Aorta (tissue), 5 donors: Measurements from ENCODE around the gene FFAR1. TPM values are rescaled to one million over a fixed set of nuclear protein-coding genes. Genes with fewer than 3 reads are reported as not detected.

Source experiments
- ATAC-seq: fragments of 200-7000 bp; cut with Tn5 transposase; one replicate; pipeline ENCODE4 v1.9.1; 2022; ENCODE audit warnings: moderate library complexity; ENCODE audit not compliant: low FRiP score
- DNase-seq, 2 donors: peaks; one replicate each; pipeline ENCODE4 v3.0.0-alpha.2; 2020
- H3K27ac ChIP-seq, 2 donors: one replicate each; pipeline ENCODE4 v1.5.1; 2013; ENCODE audit warnings: low read length in 2 of 2, mild to moderate bottlenecking in 2 of 2, moderate library complexity in 2 of 2, control low read depth in 1 of 2, inconsistent platforms in 1 of 2, low read depth in 1 of 2
- H3K27me3 ChIP-seq, 2 donors: one replicate each; pipeline ENCODE4 v1.6.1; 2013; ENCODE audit warnings: control low read depth in 1 of 2, low read length in 1 of 2, mild to moderate bottlenecking in 1 of 2, moderate library complexity in 1 of 2; ENCODE audit not compliant: insufficient read depth in 2 of 2, control insufficient read depth in 1 of 2
- H3K36me3 ChIP-seq, 2 donors: one replicate each; pipeline ENCODE4 v1.6.1; 2013; ENCODE audit warnings: control low read depth in 1 of 2, low read length in 1 of 2, mild to moderate bottlenecking in 1 of 2; ENCODE audit not compliant: insufficient read depth in 2 of 2, control insufficient read depth in 1 of 2
- H3K4me1 ChIP-seq, 2 donors: one replicate each; pipeline ENCODE4 v1.6.1; 2013; ENCODE audit warnings: low read length in 2 of 2, control low read depth in 1 of 2, mild to moderate bottlenecking in 1 of 2, moderate library complexity in 1 of 2; ENCODE audit not compliant: insufficient read depth in 2 of 2, control insufficient read depth in 1 of 2
- H3K4me3 ChIP-seq, 2 donors: one replicate each; pipeline ENCODE4 v1.5.1; 2013; ENCODE audit warnings: low read length in 2 of 2, control low read depth in 1 of 2, mild to moderate bottlenecking in 1 of 2
- H3K9me3 ChIP-seq: one replicate; pipeline ENCODE4 v1.6.1; 2013; ENCODE audit warnings: mild to moderate bottlenecking, low read length; ENCODE audit not compliant: control insufficient read depth
- WGBS, 2 donors: extraction: QIAGEN DNeasy Blood & Tissue Kit; methylation state at CpG; one replicate each; pipeline ENCODE4 v1.1.7; 2013; 5-methylcytosine and 5-hydroxymethylcytosine counted together
- intact Hi-C, 2 donors: fragments of 100-400 bp; cut with DNase I; formaldehyde crosslinking; loops; one replicate each; pipeline versions ENCODE4 v1.14.2 to v1.15.0; 2022
- microRNA-seq, 2 donors: library from miRNA; unstranded; fragments of <30 nt; microRNA quantifications; one replicate each; pipeline ENCODE4 v1.2.0, GENCODE V29; 2020
- polyA plus RNA-seq, 2 donors: library from polyadenylated mRNA; stranded (reverse); fragments of 200-250 nt; gene quantifications; one replicate each; pipeline ENCODE4 v1.2.3, GENCODE V29; 2013
- total RNA-seq, 2 donors: library from RNA; stranded (reverse); fragmentation: NEBNext Ultra II Directional; extraction: Animal tissue kit (Norgen Biotek cat#: 25700); gene quantifications; one replicate each; pipeline ENCODE4 v1.2.1, GENCODE V29; 2021
- donor health status: healthy with polysubstance abuse.
- donor health status: Bipolar disorder and iron deficiency.
- donor health status: DM: no; HTN: no; CAD: no.
- donor health status: DM: no; HTN: no; CAD: no.
- donor health status: DM: yes; HTN: yes; CAD: no.

Gene FFAR1
- total and polyA plus RNA-seq, 4 donors: not detected

- no peaks in the 10 kb centered on the region for H3K9me3 ChIP-seq
- H3K27ac ChIP-seq: no peak overlapping the region
- no peaks in the 10 kb centered on the region for H3K4me1 ChIP-seq
Measured at GRCh38 chr19:35396240-35396885, 48.7 kb downstream of the FFAR1 start.

DNA sequence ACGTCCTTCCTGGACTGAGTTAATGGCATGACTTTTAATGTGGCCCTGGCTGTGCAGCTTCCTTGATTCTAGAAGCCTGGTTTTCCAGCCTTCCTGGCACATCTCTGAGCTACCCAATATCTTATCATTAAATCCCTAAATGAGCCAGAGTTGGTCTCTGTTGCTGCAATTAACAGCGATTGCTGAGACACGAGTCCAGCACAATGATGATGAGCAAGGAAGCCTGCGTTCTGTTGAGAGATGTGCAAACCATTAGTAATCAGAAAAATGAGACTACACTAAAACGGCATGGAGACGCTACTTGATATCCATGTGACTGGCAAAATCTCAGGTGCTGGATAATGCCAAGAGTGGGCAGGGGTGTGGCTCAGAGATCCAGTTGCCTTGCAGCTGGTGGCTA, 49.4 kb downstream of the FFAR1 start:
- WGBS, 2 donors: 80 to 81% methylated on average over 6 of the region's 6 CpGs
- Histone ChIP-seq H3K27me3 (no peaks in the 10 kb centered on the region), H3K4me3 (no peak overlapping the region), H3K36me3 (no peaks in the 10 kb centered on the region), H3K4me1 (no peaks in the 10 kb centered on the region), H3K27ac (no peak overlapping the region), H3K9me3 (no peaks in the 10 kb centered on the region)
- intact Hi-C loops: no loop called here
- ATAC-seq: no peak
- no peak for DNase-seq

More at GRCh38 chr19:35396240-35396885, 48.7 kb downstream of the FFAR1 start:
- Histone ChIP-seq H3K36me3 (no peaks in the 10 kb centered on the region), H3K27me3 (no peaks in the 10 kb centered on the region), H3K4me3 (no peak overlapping the region)
- DNase-seq: no peak
- ATAC-seq: no peak
- 88 to 89% methylated on average over 14 of the region's 14 CpGs for WGBS, 2 donors
- intact Hi-C loops: no loop called here

Small RNA genes lying within 50 kb of the gene (microRNA-seq; reads per million reads assigned to microRNA genes)
- 0 to 0.99 reads per million in 2 donors for gene MIR5196

Other genes starting within 250 kb of the FFAR1 start
- 1 to 10 TPM in 1 of 2 donors, under 1 TPM in 1; 0.49 to 1.2 TPM for gene FXYD3, start 232.1 kb upstream of the FFAR1 start, total RNA-seq
- 10 to 100 TPM in 1 of 2 donors, 1 to 10 TPM in 1; 7.4 to 77.6 TPM for gene FXYD3, start 232.1 kb upstream of the FFAR1 start, polyA plus RNA-seq
- 10 to 100 TPM; 17.5 TPM for gene LGI4, start 212.8 kb upstream of the FFAR1 start, total RNA-seq
- gene LGI4, start 212.8 kb upstream of the FFAR1 start, polyA plus RNA-seq: 10 to 100 TPM in 1 of 2 donors, 1 to 10 TPM in 1; 5.1 to 15.0 TPM
- gene FXYD1, start 209.1 kb upstream of the FFAR1 start, total RNA-seq: 100 to 1,000 TPM; 179 to 202 TPM
- gene FXYD1, start 209.1 kb upstream of the FFAR1 start, polyA plus RNA-seq: 100 to 1,000 TPM; 150 to 288 TPM
- gene FXYD7, start 204.6 kb upstream of the FFAR1 start, total RNA-seq: under 1 TPM in 1 of 2 donors, not detected in 1; 0.63 TPM
- 1 to 10 TPM in 1 of 2 donors, not detected in 1; 1.8 TPM for gene FXYD7, start 204.6 kb upstream of the FFAR1 start, polyA plus RNA-seq
- gene FXYD5, start 193.2 kb upstream of the FFAR1 start, total RNA-seq: 100 to 1,000 TPM in 1 of 2 donors, 10 to 100 TPM in 1; 71.7 to 126 TPM
- 100 to 1,000 TPM in 1 of 2 donors, 10 to 100 TPM in 1; 89.5 to 179 TPM for gene FXYD5, start 193.2 kb upstream of the FFAR1 start, polyA plus RNA-seq
- gene FAM187B, start 119.2 kb upstream of the FFAR1 start, total RNA-seq: not detected
- gene FAM187B, start 119.2 kb upstream of the FFAR1 start, polyA plus RNA-seq: not detected
- 10 to 100 TPM in 1 of 2 donors, 1 to 10 TPM in 1; 9.8 to 13.1 TPM for gene LSR, start 98.9 kb upstream of the FFAR1 start, total RNA-seq
- 10 to 100 TPM in 1 of 2 donors, 1 to 10 TPM in 1; 5.8 to 12.4 TPM for gene LSR, start 98.9 kb upstream of the FFAR1 start, polyA plus RNA-seq
- 100 to 1,000 TPM in 1 of 2 donors, 10 to 100 TPM in 1; 85.3 to 107 TPM for gene USF2, start 78.9 kb upstream of the FFAR1 start, total RNA-seq
- 100 to 1,000 TPM; 101 to 148 TPM for gene USF2, start 78.9 kb upstream of the FFAR1 start, polyA plus RNA-seq
- 1 to 10 TPM in 1 of 2 donors, not detected in 1; 2.5 TPM for gene HAMP, start 65.4 kb upstream of the FFAR1 start, total RNA-seq
- gene HAMP, start 65.4 kb upstream of the FFAR1 start, polyA plus RNA-seq: not detected
- under 1 TPM in 1 of 2 donors, not detected in 1; 0.42 TPM for gene MAG, start 55.7 kb upstream of the FFAR1 start, total RNA-seq
- gene MAG, start 55.7 kb upstream of the FFAR1 start, polyA plus RNA-seq: not detected
- gene CD22, start 18.7 kb upstream of the FFAR1 start, total RNA-seq: 1 to 10 TPM; 2.9 to 3.1 TPM
- under 1 TPM in 1 of 2 donors, not detected in 1; 0.75 TPM for gene CD22, start 18.7 kb upstream of the FFAR1 start, polyA plus RNA-seq
- under 1 TPM; 0.32 to 0.39 TPM for gene FFAR3, start 10.6 kb downstream of the FFAR1 start, total RNA-seq
- not detected for gene FFAR3, start 10.6 kb downstream of the FFAR1 start, polyA plus RNA-seq
- gene GPR42, start 23.2 kb downstream of the FFAR1 start, total RNA-seq: not detected
- gene GPR42, start 23.2 kb downstream of the FFAR1 start, polyA plus RNA-seq: not detected
- 1 to 10 TPM; 1.2 to 2.0 TPM for gene FFAR2, start 100.4 kb downstream of the FFAR1 start, total RNA-seq
- under 1 TPM in 1 of 2 donors, not detected in 1; 0.15 TPM for gene FFAR2, start 100.4 kb downstream of the FFAR1 start, polyA plus RNA-seq
- not detected for gene KRTDAP, start 142.6 kb downstream of the FFAR1 start, total RNA-seq
- not detected for gene KRTDAP, start 142.6 kb downstream of the FFAR1 start, polyA plus RNA-seq
- 10 to 100 TPM; 25.9 to 27.1 TPM for gene DMKN, start 165.7 kb downstream of the FFAR1 start, total RNA-seq
- gene DMKN, start 165.7 kb downstream of the FFAR1 start, polyA plus RNA-seq: 10 to 100 TPM; 22.2 to 43.7 TPM
- gene SBSN, start 180.4 kb downstream of the FFAR1 start, total RNA-seq: not detected
- gene SBSN, start 180.4 kb downstream of the FFAR1 start, polyA plus RNA-seq: under 1 TPM in 1 of 2 donors, not detected in 1; 0.23 TPM
- not detected for gene GAPDHS, start 185.6 kb downstream of the FFAR1 start, total RNA-seq
- not detected for gene GAPDHS, start 185.6 kb downstream of the FFAR1 start, polyA plus RNA-seq
- gene TMEM147, start 197.7 kb downstream of the FFAR1 start, total RNA-seq: 10 to 100 TPM; 48.0 to 52.2 TPM
- gene TMEM147, start 197.7 kb downstream of the FFAR1 start, polyA plus RNA-seq: 100 to 1,000 TPM in 1 of 2 donors, 10 to 100 TPM in 1; 86.0 to 123 TPM
- gene ATP4A, start 215.8 kb downstream of the FFAR1 start, total RNA-seq: not detected
- not detected for gene ATP4A, start 215.8 kb downstream of the FFAR1 start, polyA plus RNA-seq
- not detected for gene PMIS2, start 238.3 kb downstream of the FFAR1 start, total RNA-seq
- not detected for gene PMIS2, start 238.3 kb downstream of the FFAR1 start, polyA plus RNA-seq